HepG2 (cell line): Measurements from ENCODE around the gene LSM2. TPM values are rescaled to one million over a fixed set of nuclear protein-coding genes. Genes with fewer than 3 reads are reported as not detected.
"Not testable (repeated sequence)": the region's sequence is repeated elsewhere in the genome, so short reads cannot be mapped to it uniquely, and the experiment has no call there.

Source experiments
- CEBPG ChIP-seq: IDR thresholded peaks from 2 replicates; pipeline ENCODE4 v1.6.1; 2016
- DPF2 ChIP-seq: sonication (generic); formaldehyde crosslinking; IDR thresholded peaks from 2 replicates; pipeline ENCODE4 v1.4.0; 2020; ENCODE audit warnings: mild to moderate bottlenecking, low read depth, missing genetic modification reagents, borderline replicate concordance
- FOXA1 ChIP-seq, 2 experiments: fragments of 450-650 bp in 1 of 2; sonication (generic) in 1 of 2; formaldehyde crosslinking in 1 of 2; IDR thresholded peaks; 2 replicates each; pipeline versions ENCODE4 v1.4.0 to v1.6.1; 2016 to 2020; ENCODE audit warnings: missing genetic modification reagents in 1 of 2
- FOXA3 ChIP-seq: IDR thresholded peaks from 2 replicates; pipeline ENCODE4 v1.6.1; 2016; ENCODE audit warnings: missing genetic modification reagents, missing compliant biosample characterization
- FOXK2 ChIP-seq: fragments of 450-650 bp; IDR thresholded peaks from 2 replicates; pipeline ENCODE4 v1.6.1; 2016
- HNF4A ChIP-seq: sonication (generic); formaldehyde crosslinking; IDR thresholded peaks from 2 replicates; pipeline ENCODE4 v1.4.0; 2020; ENCODE audit warnings: missing genetic modification reagents
- HOXA3 ChIP-seq: sonication (generic); formaldehyde crosslinking; IDR thresholded peaks from 2 replicates; pipeline ENCODE4 v1.5.0; 2020; ENCODE audit warnings: missing genetic modification reagents
- IRF2 ChIP-seq: IDR thresholded peaks from 2 replicates; pipeline ENCODE4 v1.6.1; 2018; ENCODE audit warnings: missing genetic modification reagents, missing compliant biosample characterization
- RXRA ChIP-seq: sonication (generic); formaldehyde crosslinking; IDR thresholded peaks from 2 replicates; pipeline ENCODE4 v1.5.1; 2020; ENCODE audit warnings: missing genetic modification reagents
- SAP130 ChIP-seq: IDR thresholded peaks from 2 replicates; pipeline ENCODE4 v1.6.1; 2016; ENCODE audit warnings: low read depth
- SOX13 ChIP-seq, 3 experiments: fragments of 450-650 bp in 1 of 3; sonication (generic) in 1 of 3; formaldehyde crosslinking in 1 of 3; IDR thresholded peaks in 2 of 3; conservative IDR thresholded peaks in 1 of 3; 2 replicates each; pipeline versions ENCODE4 v1.5.0 to v1.6.1; 2016 to 2020; ENCODE audit warnings: antibody characterized with exemption in 1 of 3, mild to moderate bottlenecking in 1 of 3, missing compliant biosample characterization in 1 of 3, missing genetic modification reagents in 1 of 3, moderate library complexity in 1 of 3
- ZNF614 ChIP-seq: IDR thresholded peaks from 2 replicates; pipeline ENCODE4 v1.6.1; 2018; ENCODE audit warnings: missing biosample characterization, missing genetic modification reagents, inconsistent platforms, borderline replicate concordance
- ZNF644 ChIP-seq: IDR thresholded peaks from 2 replicates; pipeline ENCODE4 v1.6.1; 2016; ENCODE audit warnings: low read depth
- ZNF691 ChIP-seq: sonication (generic); formaldehyde crosslinking; IDR thresholded peaks from 2 replicates; pipeline ENCODE4 v1.4.0; 2020; ENCODE audit warnings: missing genetic modification reagents, low read depth, mild to moderate bottlenecking, borderline replicate concordance
- polyA plus RNA-seq, 8 experiments: library from polyadenylated mRNA; depleted of rRNA in 3 of 8; stranded (reverse) in 7 of 8; unstranded in 1 of 8; fragments of >200 nt; fragmentation: Illumina TruSeq in 4 of 8; extraction: Trizol in 4 of 8; gene quantifications; 2 replicates each; pipeline versions ENCODE4 v1.2.1 to v1.2.3, GENCODE V29; 2011 to 2016; ENCODE audit warnings: low read depth in 4 of 8, missing spikeins in 1 of 8, mixed read lengths in 1 of 8; ENCODE audit not compliant: insufficient read depth in 1 of 8
- total RNA-seq, 5 experiments: library from RNA; depleted of rRNA; stranded (reverse); fragments of >200 nt; fragmentation: Illumina TruSeq; extraction: Trizol; gene quantifications; 2 replicates each; pipeline ENCODE4 v1.2.3, GENCODE V29; 2016; ENCODE audit warnings: low read depth in 1 of 5
- TF ChIP-seq, protein P1 (sequence below): IDR thresholded peaks from 2 replicates; pipeline ENCODE4 v1.6.1; 2016; ENCODE audit warnings: mild to moderate bottlenecking
- TF ChIP-seq, protein P2 (sequence below): sonication (generic); formaldehyde crosslinking; IDR thresholded peaks from 2 replicates; pipeline ENCODE4 v1.8.1; 2023; ENCODE audit warnings: mild to moderate bottlenecking, moderate library complexity, missing genetic modification reagents
- TF ChIP-seq, protein P3 (sequence below): sonication (generic); formaldehyde crosslinking; conservative IDR thresholded peaks from 2 replicates; pipeline ENCODE4 v1.4.0; 2020; ENCODE audit warnings: missing genetic modification reagents
- TF ChIP-seq, protein P4 (sequence below): sonication (generic); formaldehyde crosslinking; conservative IDR thresholded peaks from 2 replicates; pipeline ENCODE4 v1.4.0; 2020; ENCODE audit warnings: mild to moderate bottlenecking, missing genetic modification reagents, moderate library complexity
- TF ChIP-seq, protein P5 (sequence below): sonication (generic); formaldehyde crosslinking; IDR thresholded peaks from 2 replicates; pipeline ENCODE4 v1.4.0; 2020; ENCODE audit warnings: missing genetic modification reagents

The LSM2 gene
- total and polyA plus RNA-seq, 2 of the 13 experiments (the other 11 are each of a cell fraction or from before 2014, with no cell fraction given): 69.4 to 90.5 TPM

- not testable (repeated sequence) for TF ChIP-seq FOXA1, SOX13 (IDR thresholded peaks at IDR 0.05)
- TF ChIP-seq FOXA1 (CRISPR knock-in tag; IDR thresholded peaks at IDR 0.05) (peak; percentile 69), RXRA (peak; percentile 90), SAP130 (CRISPR knock-in tag) (peak; percentile 77), FOXK2 (peak; percentile 49; the same call in 1 of the 2 replicates), CEBPG (CRISPR knock-in tag) (peak; percentile 61), ZNF691 (CRISPR knock-in tag) (peak; percentile 73; the same call in 1 of the 2 replicates), DPF2 (peak; percentile 56; the same call in 1 of the 2 replicates), HNF4A (CRISPR knock-in tag) (peak; percentile 66), FOXA3 (peak; percentile 39), HOXA3 (peak; percentile 55), ZNF644 (CRISPR knock-in tag) (peak; percentile 24; the same call in 1 of the 2 replicates), SOX13 (CRISPR knock-in tag; conservative IDR thresholded peaks at IDR 0.05 in 1 of 2, IDR thresholded peaks at IDR 0.05 in 1 of 2) (peak in 1 of 2 experiments; percentile 27; a peak in 1 of 4 replicates), ZNF614 (CRISPR knock-in tag) (peak; percentile 73; the same call in 1 of the 2 replicates), IRF2 (CRISPR knock-in tag) (peak; percentile 51; the same call in 1 of the 2 replicates)
- TF ChIP-seq, protein P1, sequence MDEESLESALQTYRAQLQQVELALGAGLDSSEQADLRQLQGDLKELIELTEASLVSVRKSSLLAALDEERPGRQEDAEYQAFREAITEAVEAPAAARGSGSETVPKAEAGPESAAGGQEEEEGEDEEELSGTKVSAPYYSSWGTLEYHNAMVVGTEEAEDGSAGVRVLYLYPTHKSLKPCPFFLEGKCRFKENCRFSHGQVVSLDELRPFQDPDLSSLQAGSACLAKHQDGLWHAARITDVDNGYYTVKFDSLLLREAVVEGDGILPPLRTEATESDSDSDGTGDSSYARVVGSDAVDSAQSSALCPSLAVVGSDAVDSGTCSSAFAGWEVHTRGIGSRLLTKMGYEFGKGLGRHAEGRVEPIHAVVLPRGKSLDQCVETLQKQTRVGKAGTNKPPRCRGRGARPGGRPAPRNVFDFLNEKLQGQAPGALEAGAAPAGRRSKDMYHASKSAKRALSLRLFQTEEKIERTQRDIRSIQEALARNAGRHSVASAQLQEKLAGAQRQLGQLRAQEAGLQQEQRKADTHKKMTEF (CRISPR knock-in tag): peak; percentile 24; the same call in 1 of the 2 replicates
- TF ChIP-seq, protein P2, sequence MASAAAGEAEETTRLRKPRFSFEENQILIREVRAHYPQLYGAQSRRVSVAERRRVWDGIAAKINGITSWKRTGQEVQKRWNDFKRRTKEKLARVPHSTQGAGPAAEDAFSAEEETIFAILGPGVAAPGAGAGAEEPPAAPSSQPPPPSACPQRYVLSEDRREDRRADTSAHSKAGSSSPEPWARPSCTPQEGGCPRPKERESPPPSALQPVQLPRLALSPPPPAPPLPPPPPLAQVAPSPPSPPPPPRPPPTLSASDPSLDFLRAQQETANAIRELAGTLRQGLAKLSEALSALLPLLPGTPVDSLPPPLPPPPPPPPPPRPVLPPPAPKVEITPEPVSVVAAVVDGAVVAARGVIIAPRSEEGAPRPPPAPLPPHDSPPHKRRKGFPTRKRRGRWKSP (CRISPR knock-in tag): 0 out of 2 replicates have a peak, but pooled peaks have one; percentile 21
- TF ChIP-seq, protein P3, sequence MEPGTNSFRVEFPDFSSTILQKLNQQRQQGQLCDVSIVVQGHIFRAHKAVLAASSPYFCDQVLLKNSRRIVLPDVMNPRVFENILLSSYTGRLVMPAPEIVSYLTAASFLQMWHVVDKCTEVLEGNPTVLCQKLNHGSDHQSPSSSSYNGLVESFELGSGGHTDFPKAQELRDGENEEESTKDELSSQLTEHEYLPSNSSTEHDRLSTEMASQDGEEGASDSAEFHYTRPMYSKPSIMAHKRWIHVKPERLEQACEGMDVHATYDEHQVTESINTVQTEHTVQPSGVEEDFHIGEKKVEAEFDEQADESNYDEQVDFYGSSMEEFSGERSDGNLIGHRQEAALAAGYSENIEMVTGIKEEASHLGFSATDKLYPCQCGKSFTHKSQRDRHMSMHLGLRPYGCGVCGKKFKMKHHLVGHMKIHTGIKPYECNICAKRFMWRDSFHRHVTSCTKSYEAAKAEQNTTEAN (CRISPR knock-in tag): 0 out of 2 replicates have a peak, but pooled peaks have one; percentile 15
- TF ChIP-seq, protein P4, sequence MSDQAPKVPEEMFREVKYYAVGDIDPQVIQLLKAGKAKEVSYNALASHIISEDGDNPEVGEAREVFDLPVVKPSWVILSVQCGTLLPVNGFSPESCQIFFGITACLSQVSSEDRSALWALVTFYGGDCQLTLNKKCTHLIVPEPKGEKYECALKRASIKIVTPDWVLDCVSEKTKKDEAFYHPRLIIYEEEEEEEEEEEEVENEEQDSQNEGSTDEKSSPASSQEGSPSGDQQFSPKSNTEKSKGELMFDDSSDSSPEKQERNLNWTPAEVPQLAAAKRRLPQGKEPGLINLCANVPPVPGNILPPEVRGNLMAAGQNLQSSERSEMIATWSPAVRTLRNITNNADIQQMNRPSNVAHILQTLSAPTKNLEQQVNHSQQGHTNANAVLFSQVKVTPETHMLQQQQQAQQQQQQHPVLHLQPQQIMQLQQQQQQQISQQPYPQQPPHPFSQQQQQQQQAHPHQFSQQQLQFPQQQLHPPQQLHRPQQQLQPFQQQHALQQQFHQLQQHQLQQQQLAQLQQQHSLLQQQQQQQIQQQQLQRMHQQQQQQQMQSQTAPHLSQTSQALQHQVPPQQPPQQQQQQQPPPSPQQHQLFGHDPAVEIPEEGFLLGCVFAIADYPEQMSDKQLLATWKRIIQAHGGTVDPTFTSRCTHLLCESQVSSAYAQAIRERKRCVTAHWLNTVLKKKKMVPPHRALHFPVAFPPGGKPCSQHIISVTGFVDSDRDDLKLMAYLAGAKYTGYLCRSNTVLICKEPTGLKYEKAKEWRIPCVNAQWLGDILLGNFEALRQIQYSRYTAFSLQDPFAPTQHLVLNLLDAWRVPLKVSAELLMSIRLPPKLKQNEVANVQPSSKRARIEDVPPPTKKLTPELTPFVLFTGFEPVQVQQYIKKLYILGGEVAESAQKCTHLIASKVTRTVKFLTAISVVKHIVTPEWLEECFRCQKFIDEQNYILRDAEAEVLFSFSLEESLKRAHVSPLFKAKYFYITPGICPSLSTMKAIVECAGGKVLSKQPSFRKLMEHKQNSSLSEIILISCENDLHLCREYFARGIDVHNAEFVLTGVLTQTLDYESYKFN (CRISPR knock-in tag): peak; percentile 54
- TF ChIP-seq, protein P5, sequence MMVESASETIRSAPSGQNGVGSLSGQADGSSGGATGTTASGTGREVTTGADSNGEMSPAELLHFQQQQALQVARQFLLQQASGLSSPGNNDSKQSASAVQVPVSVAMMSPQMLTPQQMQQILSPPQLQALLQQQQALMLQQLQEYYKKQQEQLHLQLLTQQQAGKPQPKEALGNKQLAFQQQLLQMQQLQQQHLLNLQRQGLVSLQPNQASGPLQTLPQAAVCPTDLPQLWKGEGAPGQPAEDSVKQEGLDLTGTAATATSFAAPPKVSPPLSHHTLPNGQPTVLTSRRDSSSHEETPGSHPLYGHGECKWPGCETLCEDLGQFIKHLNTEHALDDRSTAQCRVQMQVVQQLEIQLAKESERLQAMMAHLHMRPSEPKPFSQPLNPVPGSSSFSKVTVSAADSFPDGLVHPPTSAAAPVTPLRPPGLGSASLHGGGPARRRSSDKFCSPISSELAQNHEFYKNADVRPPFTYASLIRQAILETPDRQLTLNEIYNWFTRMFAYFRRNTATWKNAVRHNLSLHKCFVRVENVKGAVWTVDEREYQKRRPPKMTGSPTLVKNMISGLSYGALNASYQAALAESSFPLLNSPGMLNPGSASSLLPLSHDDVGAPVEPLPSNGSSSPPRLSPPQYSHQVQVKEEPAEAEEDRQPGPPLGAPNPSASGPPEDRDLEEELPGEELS: peak; percentile 52; the same call in 1 of the 2 replicates
Measured at GRCh38 chr6:31808599-31808998, 1.8 kb upstream of the LSM2 start (continued).
